Loucy (cell line): ENCODE results near the gene BRD1.

Source experiments
- EZH2phosphoT487 ChIP-seq: fragments of 200-600 bp; IDR thresholded peaks from 2 replicates; pipeline ENCODE4 v1.6.1; 2018; ENCODE audit warnings: antibody characterized with exemption, mild to moderate bottlenecking, moderate library complexity, borderline replicate concordance
- TF ChIP-seq, protein P1 (sequence below): fragments of 200-600 bp; sonication (generic); conservative IDR thresholded peaks from 2 replicates; pipeline ENCODE4 v1.5.1; 2014; ENCODE audit warnings: mild to moderate bottlenecking, antibody characterized with exemption, low read length

DNA sequence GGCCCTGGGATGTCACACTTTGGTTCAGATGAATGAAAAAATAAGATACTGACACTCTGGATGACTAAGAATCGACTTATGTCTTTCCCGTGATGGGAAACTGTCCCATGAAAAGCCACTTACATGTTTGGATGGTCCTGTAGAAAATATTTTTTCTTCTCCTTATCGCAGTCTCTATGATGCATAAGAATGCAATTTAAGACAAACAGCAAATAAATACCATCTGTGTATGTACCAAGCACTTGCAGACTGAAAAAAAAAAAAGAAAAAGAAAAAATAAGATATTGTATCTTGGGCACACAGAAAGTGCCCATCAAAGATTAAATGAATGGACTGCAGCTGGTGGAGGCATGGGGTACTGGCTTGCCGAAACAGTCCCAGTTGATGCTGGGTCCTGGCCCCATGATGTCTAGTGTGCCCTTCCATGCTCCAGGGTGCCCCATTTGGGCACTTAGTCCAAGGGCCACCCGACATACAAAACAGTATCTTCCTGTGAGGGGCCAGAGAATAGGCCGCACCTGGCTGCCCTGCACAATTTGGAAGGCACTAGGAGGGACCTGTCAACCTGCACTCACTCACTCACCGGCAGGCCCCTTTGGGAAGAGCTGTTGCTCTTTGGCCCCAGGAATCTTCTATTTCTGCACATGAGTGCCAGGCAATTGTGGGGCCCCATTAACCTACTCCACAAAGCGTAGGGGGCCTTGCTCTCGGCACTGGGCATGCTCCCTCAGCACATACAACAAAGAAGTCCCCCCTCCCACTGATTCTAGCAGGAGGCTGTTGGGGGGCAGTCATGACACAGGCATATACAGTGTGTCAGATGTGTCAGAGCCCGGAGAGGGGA lies 23.5 kb upstream of the BRD1 start:
- TF ChIP-seq, protein P1, sequence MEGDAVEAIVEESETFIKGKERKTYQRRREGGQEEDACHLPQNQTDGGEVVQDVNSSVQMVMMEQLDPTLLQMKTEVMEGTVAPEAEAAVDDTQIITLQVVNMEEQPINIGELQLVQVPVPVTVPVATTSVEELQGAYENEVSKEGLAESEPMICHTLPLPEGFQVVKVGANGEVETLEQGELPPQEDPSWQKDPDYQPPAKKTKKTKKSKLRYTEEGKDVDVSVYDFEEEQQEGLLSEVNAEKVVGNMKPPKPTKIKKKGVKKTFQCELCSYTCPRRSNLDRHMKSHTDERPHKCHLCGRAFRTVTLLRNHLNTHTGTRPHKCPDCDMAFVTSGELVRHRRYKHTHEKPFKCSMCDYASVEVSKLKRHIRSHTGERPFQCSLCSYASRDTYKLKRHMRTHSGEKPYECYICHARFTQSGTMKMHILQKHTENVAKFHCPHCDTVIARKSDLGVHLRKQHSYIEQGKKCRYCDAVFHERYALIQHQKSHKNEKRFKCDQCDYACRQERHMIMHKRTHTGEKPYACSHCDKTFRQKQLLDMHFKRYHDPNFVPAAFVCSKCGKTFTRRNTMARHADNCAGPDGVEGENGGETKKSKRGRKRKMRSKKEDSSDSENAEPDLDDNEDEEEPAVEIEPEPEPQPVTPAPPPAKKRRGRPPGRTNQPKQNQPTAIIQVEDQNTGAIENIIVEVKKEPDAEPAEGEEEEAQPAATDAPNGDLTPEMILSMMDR: no peak
- no peak for TF ChIP-seq EZH2phosphoT487
